Activated CD8-positive, alpha-beta memory T cell treated with anti-CD3 and anti-CD28 coated beads for 4 hours (primary cell): ENCODE data around the gene FAM162B.
"Not testable (repeated sequence)": the region's sequence is repeated elsewhere in the genome, so short reads cannot be mapped to it uniquely, and the experiment has no call there.

Experiments used
- DNase-seq, 2 donors: peaks; one replicate each; pipeline ENCODE4 v3.0.0-alpha.2; 2020; ENCODE audit warnings: low read depth in 2 of 2

FAM162B gene

GRCh38 chr6:116726947-116727346, 38.6 kb downstream of the FAM162B start:
- no peak for DNase-seq

DNA sequence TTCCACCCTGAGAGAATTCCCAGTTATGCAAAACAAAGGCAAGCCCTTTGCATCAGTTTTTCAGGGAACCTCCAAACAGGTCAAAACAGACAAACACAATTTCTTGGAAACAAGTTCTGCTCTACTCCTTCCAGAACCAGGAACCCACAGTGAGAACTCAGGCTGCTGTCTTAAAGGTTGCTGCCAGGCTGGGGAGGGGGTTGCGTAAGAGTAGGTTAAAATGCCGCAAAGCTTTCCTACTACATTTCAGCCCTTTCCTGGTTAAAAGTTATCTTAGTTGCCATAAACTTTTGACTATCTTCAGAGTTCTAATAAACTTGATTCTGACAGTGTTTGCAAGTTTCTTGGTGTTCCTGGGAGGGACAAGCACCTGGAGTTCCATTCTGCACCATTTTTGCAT, 50.8 kb downstream of the FAM162B start:
- no peak for DNase-seq

DNA sequence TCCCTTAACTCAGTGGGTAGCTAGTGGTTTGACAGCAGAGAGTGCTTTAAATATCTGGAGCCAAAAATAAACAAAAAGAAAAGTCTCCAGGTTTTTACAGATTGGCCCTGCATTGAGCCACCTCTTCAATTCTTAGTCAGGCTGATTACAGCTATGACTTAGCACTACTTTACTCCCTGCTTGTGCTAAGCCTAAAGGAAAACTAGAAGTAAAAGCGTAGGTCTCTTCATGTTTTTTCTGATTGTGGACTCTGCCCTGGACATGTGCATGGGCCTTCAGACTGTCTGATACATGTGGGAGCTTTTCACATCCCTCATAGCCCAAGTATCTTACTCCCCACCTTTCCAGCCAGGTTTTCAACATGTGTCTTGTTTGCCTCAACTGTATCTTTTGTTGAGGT, 51.2 kb downstream of the FAM162B start:
- DNase-seq = no peak

DNA sequence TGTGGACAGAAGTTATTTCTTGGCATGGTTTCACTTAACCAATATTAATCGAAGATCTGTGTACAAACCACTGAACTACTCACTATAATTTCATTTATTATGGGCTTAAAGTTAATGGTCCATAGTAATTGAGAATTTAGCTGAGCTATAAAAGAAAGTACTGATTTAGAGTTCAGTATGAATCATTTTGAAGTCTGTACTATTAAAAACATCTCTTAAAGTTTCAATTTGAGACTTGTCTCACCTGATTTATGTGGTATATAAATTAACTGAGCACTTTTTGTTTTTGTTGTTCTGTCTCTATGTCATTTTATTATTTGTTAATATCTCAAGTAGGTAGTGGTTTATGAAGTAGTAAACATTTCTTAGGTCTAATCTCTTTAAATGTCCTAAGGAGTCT, 59.6 kb downstream of the FAM162B start:
- DNase-seq = no peak

DNA sequence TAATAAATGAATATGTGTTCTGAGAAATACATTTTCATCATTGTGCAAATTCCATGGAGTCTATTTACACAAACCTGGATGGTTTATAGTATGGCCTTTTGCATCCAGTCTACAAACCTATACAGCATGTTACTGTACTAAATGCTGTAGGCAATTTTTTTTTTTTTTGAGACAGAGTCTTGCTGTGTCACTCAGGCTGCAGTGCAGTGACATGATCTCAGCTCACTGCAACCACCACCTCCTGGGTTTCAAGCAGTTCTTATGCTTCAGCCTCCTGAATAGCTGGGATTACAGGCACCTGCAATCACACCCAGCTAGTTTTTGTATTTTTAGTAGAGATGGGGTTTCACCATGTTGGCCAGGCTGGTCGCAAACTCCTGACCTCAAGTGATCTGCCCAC, 61.6 kb downstream of the FAM162B start:
- not testable (repeated sequence) for DNase-seq
